Uterus (tissue), 2 donors: Measurements from ENCODE around the gene ADAM23.

Experiments
- POLR2A ChIP-seq, 2 donors: fragments of 450-650 bp; IDR thresholded peaks; one replicate each; pipeline ENCODE4 v1.6.1; 2016; ENCODE audit warnings: antibody characterized with exemption in 2 of 2, mild to moderate bottlenecking in 1 of 2, moderate library complexity in 1 of 2
- TF ChIP-seq, protein P1 (sequence below), 4 experiments: fragments of 200-600 bp in 2 of 4; fragments of 450-650 bp in 2 of 4; sonication (generic) in 2 of 4; IDR thresholded peaks; one replicate each; pipeline ENCODE4 v1.5.1; 2016 to 2019; ENCODE audit warnings: antibody characterized with exemption in 4 of 4, mild to moderate bottlenecking in 2 of 4, moderate library complexity in 1 of 4

DNA sequence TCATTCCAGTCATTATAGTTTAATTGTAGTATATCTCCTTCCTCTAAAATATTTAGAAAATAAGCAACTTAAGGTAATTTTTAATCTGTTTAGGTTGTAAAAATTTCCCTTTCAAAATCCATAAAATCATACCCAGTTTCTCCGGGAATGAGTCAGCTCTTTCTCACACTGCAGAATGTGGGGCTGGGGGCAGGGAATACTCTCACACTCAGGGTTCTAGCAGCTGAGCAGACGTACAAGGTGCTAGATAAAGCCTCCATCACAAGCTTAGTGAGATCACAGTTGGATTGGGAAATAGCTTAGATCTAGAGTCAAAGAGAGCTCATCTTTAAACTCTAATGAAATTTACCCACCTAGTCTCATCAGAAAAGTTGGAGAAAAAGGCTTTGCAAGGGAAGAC, 119.0 kb downstream of the ADAM23 start:
- TF ChIP-seq POLR2A (IDR thresholded peaks at IDR 0.05) = no peak
- TF ChIP-seq, protein P1, sequence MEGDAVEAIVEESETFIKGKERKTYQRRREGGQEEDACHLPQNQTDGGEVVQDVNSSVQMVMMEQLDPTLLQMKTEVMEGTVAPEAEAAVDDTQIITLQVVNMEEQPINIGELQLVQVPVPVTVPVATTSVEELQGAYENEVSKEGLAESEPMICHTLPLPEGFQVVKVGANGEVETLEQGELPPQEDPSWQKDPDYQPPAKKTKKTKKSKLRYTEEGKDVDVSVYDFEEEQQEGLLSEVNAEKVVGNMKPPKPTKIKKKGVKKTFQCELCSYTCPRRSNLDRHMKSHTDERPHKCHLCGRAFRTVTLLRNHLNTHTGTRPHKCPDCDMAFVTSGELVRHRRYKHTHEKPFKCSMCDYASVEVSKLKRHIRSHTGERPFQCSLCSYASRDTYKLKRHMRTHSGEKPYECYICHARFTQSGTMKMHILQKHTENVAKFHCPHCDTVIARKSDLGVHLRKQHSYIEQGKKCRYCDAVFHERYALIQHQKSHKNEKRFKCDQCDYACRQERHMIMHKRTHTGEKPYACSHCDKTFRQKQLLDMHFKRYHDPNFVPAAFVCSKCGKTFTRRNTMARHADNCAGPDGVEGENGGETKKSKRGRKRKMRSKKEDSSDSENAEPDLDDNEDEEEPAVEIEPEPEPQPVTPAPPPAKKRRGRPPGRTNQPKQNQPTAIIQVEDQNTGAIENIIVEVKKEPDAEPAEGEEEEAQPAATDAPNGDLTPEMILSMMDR (IDR thresholded peaks at IDR 0.05) = no peak
